Thyroid gland (tissue), 4 donors: Measurements from ENCODE around the gene TEAD2.

ENCODE experiments used
- POLR2A ChIP-seq, 2 donors: fragments of 450-650 bp; IDR thresholded peaks; one replicate each; pipeline ENCODE4 v1.6.1; 2017; ENCODE audit warnings: antibody characterized with exemption in 2 of 2, mild to moderate bottlenecking in 2 of 2, moderate library complexity in 1 of 2
- TF ChIP-seq, protein P1 (sequence below), 6 experiments: fragments of 200-600 bp in 3 of 6; fragments of 450-650 bp in 3 of 6; sonication (generic) in 3 of 6; IDR thresholded peaks; one replicate each; pipeline ENCODE4 v1.5.1; 2016 to 2019; ENCODE audit warnings: antibody characterized with exemption in 6 of 6, mild to moderate bottlenecking in 2 of 6, inconsistent platforms in 1 of 6, moderate library complexity in 1 of 6

GRCh38 chr19:49326165-49326704, 36.0 kb downstream of the TEAD2 start:
- TF ChIP-seq POLR2A (IDR thresholded peaks at IDR 0.05), result no peak
- TF ChIP-seq, protein P1, sequence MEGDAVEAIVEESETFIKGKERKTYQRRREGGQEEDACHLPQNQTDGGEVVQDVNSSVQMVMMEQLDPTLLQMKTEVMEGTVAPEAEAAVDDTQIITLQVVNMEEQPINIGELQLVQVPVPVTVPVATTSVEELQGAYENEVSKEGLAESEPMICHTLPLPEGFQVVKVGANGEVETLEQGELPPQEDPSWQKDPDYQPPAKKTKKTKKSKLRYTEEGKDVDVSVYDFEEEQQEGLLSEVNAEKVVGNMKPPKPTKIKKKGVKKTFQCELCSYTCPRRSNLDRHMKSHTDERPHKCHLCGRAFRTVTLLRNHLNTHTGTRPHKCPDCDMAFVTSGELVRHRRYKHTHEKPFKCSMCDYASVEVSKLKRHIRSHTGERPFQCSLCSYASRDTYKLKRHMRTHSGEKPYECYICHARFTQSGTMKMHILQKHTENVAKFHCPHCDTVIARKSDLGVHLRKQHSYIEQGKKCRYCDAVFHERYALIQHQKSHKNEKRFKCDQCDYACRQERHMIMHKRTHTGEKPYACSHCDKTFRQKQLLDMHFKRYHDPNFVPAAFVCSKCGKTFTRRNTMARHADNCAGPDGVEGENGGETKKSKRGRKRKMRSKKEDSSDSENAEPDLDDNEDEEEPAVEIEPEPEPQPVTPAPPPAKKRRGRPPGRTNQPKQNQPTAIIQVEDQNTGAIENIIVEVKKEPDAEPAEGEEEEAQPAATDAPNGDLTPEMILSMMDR (IDR thresholded peaks at IDR 0.05), result no peak
